Measurements from ENCODE around the gene OR6K3. TPM values are rescaled to one million over a fixed set of nuclear protein-coding genes. Genes with fewer than 3 reads are reported as not detected.

OR6K3 gene
- total and polyA plus RNA-seq, 2 of the 13 experiments (the other 11 are each of a cell fraction or from before 2014, with no cell fraction given), result not detected

DNA sequence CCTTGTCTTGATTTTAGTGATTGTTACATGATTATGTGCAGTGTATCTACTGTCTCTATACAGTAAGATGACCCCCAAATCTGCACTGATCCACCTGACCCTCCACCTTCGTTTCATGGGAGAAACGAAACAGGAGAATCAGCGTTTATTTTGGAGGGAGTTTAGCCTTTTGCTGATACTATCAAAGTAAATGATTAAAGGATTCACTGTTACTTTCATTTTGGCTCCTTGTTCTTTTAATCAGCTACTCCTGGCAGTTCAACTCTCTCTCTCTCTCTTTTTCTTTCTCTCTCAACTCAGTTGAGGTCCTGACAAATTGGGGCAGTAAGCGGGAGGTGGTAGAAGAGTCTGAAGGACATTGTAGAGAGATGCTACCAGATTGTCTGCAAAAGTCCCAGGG, 9.9 kb upstream of the OR6K3 start (continued):
- TF ChIP-seq, protein P1, sequence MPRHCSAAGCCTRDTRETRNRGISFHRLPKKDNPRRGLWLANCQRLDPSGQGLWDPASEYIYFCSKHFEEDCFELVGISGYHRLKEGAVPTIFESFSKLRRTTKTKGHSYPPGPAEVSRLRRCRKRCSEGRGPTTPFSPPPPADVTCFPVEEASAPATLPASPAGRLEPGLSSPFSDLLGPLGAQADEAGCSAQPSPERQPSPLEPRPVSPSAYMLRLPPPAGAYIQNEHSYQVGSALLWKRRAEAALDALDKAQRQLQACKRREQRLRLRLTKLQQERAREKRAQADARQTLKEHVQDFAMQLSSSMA (CRISPR knock-in tag; IDR thresholded peaks at IDR 0.05), result no peak

DNA sequence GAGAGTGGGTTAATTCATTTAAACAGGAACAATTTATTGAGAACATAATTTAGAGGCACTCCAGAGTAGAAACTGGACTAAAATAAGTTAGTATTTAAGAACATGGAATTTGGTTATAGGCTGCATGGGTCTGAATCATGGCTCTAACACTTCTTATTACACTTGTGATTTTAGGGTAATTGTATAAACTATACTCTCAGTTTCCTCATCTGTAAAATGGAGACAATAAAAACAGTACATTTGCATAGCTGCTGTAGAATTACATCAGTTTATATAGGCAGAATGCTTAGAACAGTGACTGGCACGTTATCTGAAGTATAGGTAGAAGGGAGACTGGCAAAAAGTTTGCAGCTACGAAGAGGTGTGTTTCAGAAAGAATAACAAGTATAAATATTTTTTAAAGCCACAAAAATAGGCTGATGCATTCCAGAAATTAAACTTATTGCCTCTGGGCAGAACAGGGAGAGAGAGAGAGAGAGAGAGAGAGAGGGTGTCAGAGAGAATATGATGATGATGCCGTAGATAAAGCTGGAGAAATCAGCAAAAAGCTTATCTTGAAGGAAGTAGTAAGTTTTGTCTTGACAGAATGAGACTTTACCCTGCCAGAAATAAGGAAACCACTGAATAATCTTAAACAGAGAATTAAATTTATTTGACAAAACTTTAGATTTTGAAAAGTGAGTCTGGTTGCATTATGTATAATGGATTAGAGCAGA, 8.1 kb upstream of the OR6K3 start:
- Histone ChIP-seq H3K27me3 (ENCODE audit: control insufficient read depth in 1 of 2, insufficient read depth in 2 of 2, low read length in 2 of 2) (no peaks in the 10 kb centered on the region), H3K36me3 (replicated peaks in 1 of 2; ENCODE audit: control insufficient read depth in 1 of 2, insufficient read depth in 2 of 2, low read length in 2 of 2) (no peaks in the 10 kb centered on the region), H3K4me2 (ENCODE audit: low read depth, low read length) (no peak overlapping the region), H3K9me3 (ENCODE audit: low read length) (no peaks in the 10 kb centered on the region), H2AFZ (ENCODE audit: low read length) (no peak overlapping the region), H3K27ac (ENCODE audit: extremely low read length, insufficient read depth, low read length) (no peak overlapping the region), H3K9ac (ENCODE audit: insufficient read depth, low read depth, low read length) (no peak overlapping the region), H3K79me2 (ENCODE audit: insufficient read depth, low read length) (no peaks in the 10 kb centered on the region), H3K4me1 (ENCODE audit: insufficient read depth, low read length) (no peaks in the 10 kb centered on the region), H3K4me3 (replicated peaks in 1 of 3; ENCODE audit: insufficient read depth in 1 of 3, low read depth in 2 of 3, low read length in 3 of 3) (no peak overlapping the region), H4K20me1 (ENCODE audit: insufficient read depth, low read length) (no peaks in the 10 kb centered on the region)
- POLR2A ChIA-PET, result no interaction called here
- in situ Hi-C loops (cut with HindIII; ENCODE audit: extremely low pct_ligation_motif_present, low pct_unique_long_range_greater_than_20kb), result no loop called here
- no TSS peak for BruUV-seq (replicated peaks)
- 1% methylated on average over 3 of the region's 3 CpGs for WGBS (ENCODE audit: low lambda C conversion rate)
- no peak for FAIRE-seq
- CTCF ChIA-PET (ENCODE audit: low intra/inter-chr PET ratio, low total read pairs), result no interaction called here
- no peak for DNase-seq (ENCODE audit: low spot score)
- no peak for ATAC-seq
- intact Hi-C loops (cut with micrococcal nuclease; ENCODE audit: unreplicated experiment), result no loop called here
- TF ChIP-seq ZFP82 (CRISPR knock-in tag; IDR thresholded peaks at IDR 0.05; ENCODE audit: borderline replicate concordance) (no peak), TOE1 (CRISPR knock-in tag; IDR thresholded peaks at IDR 0.05) (no peak), NR2F2 (IDR thresholded peaks at IDR 0.05; ENCODE audit: borderline replicate concordance, low read depth) (no peak), DNMT1 (CRISPR knock-in tag; IDR thresholded peaks at IDR 0.05) (no peak), ZKSCAN5 (CRISPR knock-in tag; IDR thresholded peaks at IDR 0.05) (no peak), ZNF598 (CRISPR knock-in tag; IDR thresholded peaks at IDR 0.05; ENCODE audit: borderline replicate concordance) (no peak), ZSCAN31 (CRISPR knock-in tag; IDR thresholded peaks at IDR 0.05; ENCODE audit: low read depth) (no peak), RORA (CRISPR knock-in tag; IDR thresholded peaks at IDR 0.05) (no peak), CTCF (CRISPR knock-in tag; IDR thresholded peaks at IDR 0.05) (no peak), ZNF496 (CRISPR knock-in tag; IDR thresholded peaks at IDR 0.05; ENCODE audit: insufficient replicate concordance) (no peak), ZNF556 (CRISPR knock-in tag; IDR thresholded peaks at IDR 0.05; ENCODE audit: borderline replicate concordance) (no peak), SRF (IDR thresholded peaks at IDR 0.05; ENCODE audit: low read depth, low read length) (no peak), ZNF597 (CRISPR knock-in tag; IDR thresholded peaks at IDR 0.05) (no peak)
- TF ChIP-seq, protein P2, sequence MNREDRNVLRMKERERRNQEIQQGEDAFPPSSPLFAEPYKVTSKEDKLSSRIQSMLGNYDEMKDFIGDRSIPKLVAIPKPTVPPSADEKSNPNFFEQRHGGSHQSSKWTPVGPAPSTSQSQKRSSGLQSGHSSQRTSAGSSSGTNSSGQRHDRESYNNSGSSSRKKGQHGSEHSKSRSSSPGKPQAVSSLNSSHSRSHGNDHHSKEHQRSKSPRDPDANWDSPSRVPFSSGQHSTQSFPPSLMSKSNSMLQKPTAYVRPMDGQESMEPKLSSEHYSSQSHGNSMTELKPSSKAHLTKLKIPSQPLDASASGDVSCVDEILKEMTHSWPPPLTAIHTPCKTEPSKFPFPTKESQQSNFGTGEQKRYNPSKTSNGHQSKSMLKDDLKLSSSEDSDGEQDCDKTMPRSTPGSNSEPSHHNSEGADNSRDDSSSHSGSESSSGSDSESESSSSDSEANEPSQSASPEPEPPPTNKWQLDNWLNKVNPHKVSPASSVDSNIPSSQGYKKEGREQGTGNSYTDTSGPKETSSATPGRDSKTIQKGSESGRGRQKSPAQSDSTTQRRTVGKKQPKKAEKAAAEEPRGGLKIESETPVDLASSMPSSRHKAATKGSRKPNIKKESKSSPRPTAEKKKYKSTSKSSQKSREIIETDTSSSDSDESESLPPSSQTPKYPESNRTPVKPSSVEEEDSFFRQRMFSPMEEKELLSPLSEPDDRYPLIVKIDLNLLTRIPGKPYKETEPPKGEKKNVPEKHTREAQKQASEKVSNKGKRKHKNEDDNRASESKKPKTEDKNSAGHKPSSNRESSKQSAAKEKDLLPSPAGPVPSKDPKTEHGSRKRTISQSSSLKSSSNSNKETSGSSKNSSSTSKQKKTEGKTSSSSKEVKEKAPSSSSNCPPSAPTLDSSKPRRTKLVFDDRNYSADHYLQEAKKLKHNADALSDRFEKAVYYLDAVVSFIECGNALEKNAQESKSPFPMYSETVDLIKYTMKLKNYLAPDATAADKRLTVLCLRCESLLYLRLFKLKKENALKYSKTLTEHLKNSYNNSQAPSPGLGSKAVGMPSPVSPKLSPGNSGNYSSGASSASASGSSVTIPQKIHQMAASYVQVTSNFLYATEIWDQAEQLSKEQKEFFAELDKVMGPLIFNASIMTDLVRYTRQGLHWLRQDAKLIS (CRISPR knock-in tag; IDR thresholded peaks at IDR 0.05), result no peak
